HG02852 (cell line): ENCODE results near the gene TTLL12.

Experiments
- ATAC-seq: cut with Tn5 transposase; IDR thresholded peaks from one replicate; pipeline ENCODE4 v1.9.1; 2021; ENCODE audit warnings: mild to moderate bottlenecking, moderate library complexity; ENCODE audit not compliant: unreplicated experiment

Gene TTLL12

DNA sequence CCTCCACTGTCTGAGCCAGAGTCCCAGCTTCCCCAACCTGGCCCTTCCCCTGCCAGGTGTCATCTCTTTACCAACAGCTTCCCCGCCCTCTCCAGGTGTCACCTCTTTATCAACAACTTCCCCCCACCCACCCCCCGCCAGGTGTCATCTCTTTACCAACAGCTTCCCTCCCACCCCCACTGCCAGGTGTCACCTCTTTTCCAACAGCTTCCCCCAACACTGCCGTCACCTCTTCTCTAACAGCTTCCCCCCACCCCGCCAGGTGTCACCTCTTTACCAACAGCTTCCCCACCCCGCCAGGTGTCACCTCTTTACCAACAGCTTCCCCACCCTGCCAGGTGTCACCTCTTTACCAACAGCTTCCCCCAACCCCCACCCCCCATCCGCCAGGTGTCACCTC, 29.8 kb upstream of the TTLL12 start:
- ATAC-seq, result no peak

GRCh38 chr22:43213962-43214361, 27.0 kb upstream of the TTLL12 start:
- ATAC-seq, result no peak

DNA sequence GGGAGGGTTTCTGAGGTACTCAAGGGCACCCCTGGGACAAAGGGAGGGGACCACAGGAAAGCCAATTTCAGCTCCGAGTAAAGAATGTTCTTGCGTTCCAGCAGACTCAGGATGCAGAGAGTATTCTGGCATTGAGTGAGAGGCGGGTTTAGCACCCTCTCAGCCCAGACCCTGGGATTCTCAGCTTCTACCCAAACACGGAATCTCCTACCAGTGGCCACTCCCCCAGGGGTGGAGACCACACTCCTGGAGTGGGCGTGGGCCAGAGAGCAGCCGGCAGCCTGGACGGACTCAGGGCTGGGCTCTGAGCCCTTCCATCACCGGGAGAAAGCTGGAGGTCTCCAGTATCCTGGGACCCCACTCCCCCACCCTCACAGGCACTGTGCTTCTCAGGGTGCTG, 26.1 kb upstream of the TTLL12 start:
- no peak for ATAC-seq

DNA sequence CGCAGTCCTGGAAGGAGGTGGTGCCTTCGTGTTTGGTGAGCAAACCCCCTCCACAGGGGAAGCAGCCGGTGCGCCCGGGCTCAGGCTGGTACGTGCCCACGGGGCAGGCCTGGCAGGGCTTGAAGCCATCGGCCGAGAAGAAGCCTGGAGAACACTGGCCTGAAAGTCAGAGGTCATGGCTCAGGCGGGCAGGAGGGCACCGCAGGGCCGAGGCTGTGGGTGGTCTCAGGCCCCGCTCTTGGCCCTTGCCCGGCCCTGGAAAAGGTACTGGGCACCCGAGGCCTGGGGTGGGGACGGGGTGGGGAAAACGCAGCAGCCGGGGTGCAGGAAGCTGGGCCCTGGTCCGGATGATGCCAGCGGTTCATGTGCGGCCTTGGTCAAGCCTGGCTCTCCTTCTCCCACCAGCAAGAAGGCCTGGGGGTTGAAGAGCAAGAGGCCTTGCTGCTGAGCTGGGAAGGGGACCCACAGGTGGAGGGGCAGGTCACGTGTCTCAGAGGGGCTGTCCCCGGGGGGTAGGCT, 25.6 kb upstream of the TTLL12 start:
- no peak for ATAC-seq

DNA sequence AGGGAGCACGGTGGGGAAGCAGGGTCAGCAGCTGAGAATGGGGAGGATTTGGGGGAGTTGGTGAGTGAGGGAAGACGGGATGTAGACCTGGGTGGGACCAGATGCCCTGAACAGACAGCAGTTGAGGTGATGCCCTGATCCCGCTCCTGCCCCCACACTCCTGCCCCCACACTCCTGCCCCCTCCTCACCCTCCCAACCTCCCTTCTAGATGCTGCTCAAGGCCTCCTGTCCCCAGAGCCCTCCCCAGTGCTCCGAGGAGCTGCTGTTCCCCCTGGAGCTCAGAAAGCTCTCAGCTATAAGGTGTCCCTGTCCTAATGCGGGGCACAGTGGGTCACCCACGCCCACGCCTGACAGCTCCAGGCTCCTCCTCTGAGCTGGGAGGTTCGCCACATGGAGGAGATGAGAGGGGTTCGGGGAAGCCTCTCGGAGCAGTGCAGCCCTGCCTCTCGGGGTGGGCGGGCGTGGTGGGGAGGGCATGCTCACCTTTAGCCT, 25.1 kb upstream of the TTLL12 start:
- no peak for ATAC-seq

GRCh38 chr22:43210631-43211515, 23.9 kb upstream of the TTLL12 start:
- no peak for ATAC-seq

DNA sequence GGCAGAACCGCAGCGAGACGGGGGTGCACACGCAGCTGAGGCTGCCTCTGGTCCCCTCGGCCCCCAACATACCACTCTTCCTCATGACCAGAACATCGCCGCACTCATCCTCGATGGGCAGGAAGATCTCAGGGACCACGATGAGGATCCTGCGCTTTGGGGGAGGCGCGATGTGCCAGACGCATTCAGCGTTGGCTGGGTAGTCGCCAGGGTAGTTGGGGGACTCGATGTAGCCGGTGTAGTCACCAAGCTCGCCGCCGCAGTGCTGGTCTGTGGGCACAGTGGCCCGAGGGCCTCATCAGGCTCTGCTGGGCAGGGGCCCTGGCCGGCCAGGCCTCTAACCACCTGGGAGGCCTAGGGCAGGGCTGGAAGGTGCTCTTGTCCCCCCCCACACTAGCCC, 23.0 kb upstream of the TTLL12 start:
- no peak for ATAC-seq

DNA sequence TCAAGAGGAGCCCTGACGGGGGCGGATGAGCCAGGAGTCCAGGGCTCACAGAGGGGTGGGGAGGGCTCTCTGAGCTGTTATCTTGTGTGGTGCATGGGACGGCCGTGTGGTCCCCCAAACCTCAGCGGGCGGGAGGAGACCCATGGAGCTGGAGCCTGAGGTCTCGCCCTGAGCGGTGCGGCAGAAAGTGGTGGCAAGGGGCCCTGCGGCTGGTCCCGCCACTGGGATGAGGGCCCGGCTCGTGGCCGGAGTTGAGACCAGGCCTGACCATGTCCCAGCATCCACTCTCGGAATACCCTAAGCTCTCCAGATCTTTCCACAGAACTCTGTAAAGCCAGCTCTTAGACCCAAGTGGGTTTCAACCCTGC, 22.6 kb upstream of the TTLL12 start:
- no peak for ATAC-seq

GRCh38 chr22:43208703-43209522, 22.0 kb upstream of the TTLL12 start:
- no peak for ATAC-seq

DNA sequence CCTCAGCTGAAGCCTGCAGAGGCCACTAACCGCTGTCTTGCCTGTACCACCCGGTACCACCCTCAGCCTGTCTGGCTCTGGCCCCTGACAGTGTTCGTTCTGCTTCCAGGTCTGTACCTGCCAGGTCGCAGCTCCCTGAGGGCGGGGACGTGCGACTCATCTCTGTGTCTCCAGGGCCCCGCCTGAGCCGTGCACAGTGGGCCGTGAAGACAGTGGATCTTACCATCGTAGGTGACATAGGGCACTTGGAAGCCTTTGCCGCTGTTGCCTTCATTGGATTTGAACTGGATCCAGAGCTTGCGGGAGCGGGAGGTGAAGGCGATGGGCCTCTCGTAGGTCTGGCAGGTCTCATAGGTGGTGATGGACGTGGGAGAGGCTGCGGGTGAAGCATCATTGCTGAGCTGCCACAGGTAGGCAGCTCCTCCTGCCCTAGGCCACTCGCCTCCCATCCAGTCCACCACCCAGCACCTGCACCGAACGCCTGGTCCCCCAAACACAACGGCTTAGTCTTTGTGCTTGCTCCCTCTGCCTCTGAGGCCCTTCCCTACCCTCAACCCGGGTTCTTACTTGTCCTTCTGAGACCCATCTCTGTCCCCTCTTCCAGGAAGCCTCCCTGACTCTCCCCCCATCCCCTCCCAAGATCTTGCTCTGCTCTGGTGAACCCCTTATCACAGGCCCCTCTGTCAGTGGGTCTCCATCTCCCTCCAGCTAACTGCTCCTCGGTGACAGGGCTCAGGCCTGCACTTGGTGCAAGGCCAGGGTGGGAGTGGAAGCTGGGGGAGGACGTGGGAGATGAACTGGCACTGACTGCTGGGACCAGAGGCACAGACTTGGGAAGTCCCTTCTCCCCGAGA, 21.1 kb upstream of the TTLL12 start:
- ATAC-seq, result no peak

DNA sequence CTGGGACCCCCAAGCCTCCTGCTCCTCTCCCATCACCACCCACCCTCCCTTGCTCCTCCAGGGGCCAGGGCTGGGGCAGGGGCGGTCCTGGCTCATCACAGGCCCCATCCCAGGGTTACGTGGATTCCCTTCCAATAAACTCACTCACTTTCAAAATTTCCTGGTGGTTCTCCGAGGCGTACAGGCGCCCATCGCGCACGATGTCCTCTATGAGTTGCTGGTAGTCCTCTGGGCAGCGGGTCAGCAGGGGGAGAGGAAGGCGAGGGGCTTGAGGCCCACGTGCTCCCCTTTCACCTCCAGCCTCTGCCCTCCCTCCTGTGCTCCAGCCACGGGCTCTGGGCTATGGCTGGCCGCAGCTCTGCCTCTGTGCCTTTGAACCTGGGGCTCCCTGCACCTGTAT, 20.5 kb upstream of the TTLL12 start:
- no peak for ATAC-seq

GRCh38 chr22:43206509-43207161, 19.7 kb upstream of the TTLL12 start:
- ATAC-seq, result no peak

DNA sequence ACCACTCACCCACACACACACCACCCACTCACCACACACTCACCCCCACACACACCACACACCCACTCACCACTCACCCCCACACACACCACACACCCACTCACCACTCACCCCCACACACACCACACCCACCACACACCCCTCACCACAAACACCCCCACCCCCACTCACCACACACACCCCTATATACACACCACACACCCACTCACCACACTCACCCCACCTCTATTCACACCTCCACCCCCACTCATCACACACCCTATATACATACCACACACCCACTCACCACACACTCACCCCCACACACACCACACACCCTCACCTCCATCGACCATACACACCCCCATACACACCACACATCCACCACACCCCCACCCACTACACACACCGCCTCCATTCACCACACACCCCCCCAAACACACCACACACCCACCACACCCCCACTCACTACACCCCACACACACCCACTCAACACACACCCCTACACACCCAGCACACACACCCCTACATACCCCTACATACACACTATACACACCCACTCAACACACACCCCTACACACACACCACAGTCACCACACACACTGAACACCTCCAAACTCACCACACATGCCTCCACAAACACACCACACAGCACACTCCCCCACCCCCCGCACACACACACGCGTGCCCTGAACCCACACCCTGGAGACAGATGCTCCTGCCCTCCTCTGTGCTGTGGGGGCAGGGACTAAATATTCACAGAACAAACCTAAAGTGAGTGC, 19.0 kb upstream of the TTLL12 start:
- ATAC-seq, result no peak

DNA sequence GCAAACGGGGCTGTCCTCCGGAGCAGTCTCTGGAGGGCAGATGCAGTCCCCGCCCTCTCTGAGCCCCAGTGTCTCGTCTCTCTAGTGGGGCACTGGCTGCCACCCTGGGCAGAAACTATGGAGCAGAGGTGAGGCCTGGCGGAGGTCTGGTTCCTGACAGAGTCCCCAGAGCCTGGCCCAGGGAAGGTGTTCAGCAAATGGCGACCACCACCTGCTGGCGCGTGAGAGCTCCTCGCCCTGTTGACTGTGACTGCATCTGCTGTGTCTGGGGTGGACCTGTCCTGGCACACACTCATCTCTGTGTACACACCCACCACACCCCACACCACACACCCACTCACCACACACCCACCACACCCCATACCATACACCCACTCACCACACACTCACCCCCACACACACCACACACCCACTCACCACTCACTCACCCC, 18.3 kb upstream of the TTLL12 start:
- ATAC-seq, result no peak

- no peak for ATAC-seq
Observed at GRCh38 chr22:43203471-43203981, 16.6 kb upstream of the TTLL12 start.

GRCh38 chr22:43202756-43203410, 15.9 kb upstream of the TTLL12 start:
- no peak for ATAC-seq

GRCh38 chr22:43202326-43202725, 15.4 kb upstream of the TTLL12 start:
- no peak for ATAC-seq

DNA sequence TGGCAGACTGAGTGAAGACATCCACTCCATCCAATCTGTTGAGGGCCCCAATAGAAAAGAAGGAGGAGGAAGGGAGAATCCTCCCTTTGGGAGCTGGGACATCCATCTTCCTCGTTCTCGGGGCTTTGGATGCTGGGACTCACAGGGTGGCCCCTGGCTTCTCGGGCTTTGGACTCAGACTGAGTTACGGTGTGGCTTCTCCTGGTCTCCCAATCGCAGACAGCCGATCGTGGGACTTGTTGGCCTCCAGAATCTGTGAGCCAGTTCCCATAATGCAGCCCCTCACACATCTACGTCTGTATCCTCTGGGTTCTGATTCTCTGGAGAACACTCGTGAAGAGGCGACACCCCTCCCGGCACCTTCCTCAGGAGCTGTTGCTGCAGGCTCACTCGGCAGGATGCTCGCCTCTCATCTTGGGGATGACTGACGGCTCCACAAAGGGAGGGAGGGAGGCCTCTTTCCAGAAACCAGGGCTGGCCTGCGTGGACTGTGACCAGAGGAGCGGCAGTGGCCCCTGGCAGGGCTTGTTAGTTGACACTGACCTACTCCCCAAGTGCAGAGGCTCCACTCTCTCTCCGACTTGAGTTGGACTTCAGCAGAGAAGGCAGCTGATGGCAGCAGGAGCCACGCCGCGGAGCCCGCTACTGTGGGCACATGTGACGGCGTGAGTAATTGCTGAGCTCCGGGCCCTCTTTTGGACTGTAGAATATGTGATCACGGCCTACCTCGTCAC, 14.7 kb upstream of the TTLL12 start:
- no peak for ATAC-seq
